OCI-LY7 (cell line): ENCODE results near the gene STAT2. TPM values are rescaled to one million over a fixed set of nuclear protein-coding genes. Genes with fewer than 3 reads are reported as not detected.
A peak's percentile ranks its signal among the peaks of the same experiment; 100 is the strongest.
"Not testable (repeated sequence)": the region's sequence is repeated elsewhere in the genome, so short reads cannot be mapped to it uniquely, and the experiment has no call there.

Source experiments
- BruUV-seq: library from RNA; stranded (reverse); fragments of 400-500 nt; replicated peaks from 2 replicates; lab custom pipeline; 2021; lab: Mats Ljungman, UMichigan
- CTCF ChIA-PET: fragments of 300-600 bp; sonication (Branson Sonifier 250); formaldehyde crosslinking; loops from one replicate; lab custom pipeline; 2022; ENCODE audit warnings: antibody characterized with exemption; ENCODE audit not compliant: unreplicated experiment; lab: Charles Lee
- POLR2A ChIA-PET: fragments of 300-600 bp; sonication (Branson Sonifier 250); formaldehyde crosslinking; loops from one replicate; lab custom pipeline; 2022; ENCODE audit warnings: antibody characterized with exemption; lab: Charles Lee
- DNase-seq: peaks from one replicate; pipeline ENCODE4 v3.0.0-alpha.2; 2015; ENCODE audit warnings: low spot score
- H2AFZ ChIP-seq: fragments of 200-600 bp; sonication (generic), shearing (Covaris generic); 2 replicates; pipeline ENCODE4 v1.6.1; 2014; ENCODE audit warnings: mild to moderate bottlenecking, antibody characterized with exemption, low read length, moderate library complexity
- H3K27ac ChIP-seq: fragments of 200-600 bp; sonication (generic); 2 replicates; pipeline ENCODE4 v1.5.1; 2014; ENCODE audit warnings: mixed run types, low read depth, mild to moderate bottlenecking, moderate library complexity, low read length, inconsistent platforms; ENCODE audit not compliant: poor library complexity, severe bottlenecking
- H3K36me3 ChIP-seq: fragments of 200-600 bp; sonication (generic); 2 replicates; pipeline ENCODE4 v1.6.1; 2014; ENCODE audit warnings: mild to moderate bottlenecking, antibody characterized with exemption, low read length, moderate library complexity, mixed read lengths; ENCODE audit not compliant: insufficient read depth
- H3K4me1 ChIP-seq: fragments of 200-600 bp; sonication (generic); 2 replicates; pipeline ENCODE4 v1.5.1; 2014; ENCODE audit warnings: mild to moderate bottlenecking, low read length; ENCODE audit not compliant: insufficient read depth, poor library complexity, severe bottlenecking
- H3K4me2 ChIP-seq: fragments of 200-600 bp; sonication (generic); 2 replicates; pipeline ENCODE4 v1.6.1; 2014; ENCODE audit warnings: mild to moderate bottlenecking, low read length
- H3K4me3 ChIP-seq: fragments of 200-600 bp; sonication (generic); 2 replicates; pipeline ENCODE4 v1.5.1; 2014; ENCODE audit warnings: mild to moderate bottlenecking, low read depth, low read length; ENCODE audit not compliant: poor library complexity, severe bottlenecking
- H3K79me2 ChIP-seq: fragments of 200-600 bp; sonication (generic); 2 replicates; pipeline ENCODE4 v1.6.1; 2016; ENCODE audit warnings: low read depth, mild to moderate bottlenecking, low read length, moderate library complexity, mixed read lengths; ENCODE audit not compliant: insufficient read depth
- H3K9me2 ChIP-seq: fragments of 200-600 bp; sonication (generic); 2 replicates; pipeline ENCODE4 v1.6.1; 2016; ENCODE audit warnings: mild to moderate bottlenecking, low read length, mixed read lengths; ENCODE audit not compliant: insufficient read depth
- H3K9me3 ChIP-seq: fragments of 200-600 bp; sonication (generic); 2 replicates; pipeline ENCODE4 v1.6.1; 2014; ENCODE audit warnings: mild to moderate bottlenecking, mixed run types, low read length, mixed read lengths
- H4K20me1 ChIP-seq: fragments of 200-600 bp; sonication (generic); 2 replicates; pipeline ENCODE4 v1.6.1; 2014; ENCODE audit warnings: mild to moderate bottlenecking, antibody characterized with exemption, low read length, moderate library complexity, mixed read lengths; ENCODE audit not compliant: insufficient read depth
- EZH2phosphoT487 ChIP-seq: fragments of 200-600 bp; sonication (generic); IDR thresholded peaks from 2 replicates; pipeline ENCODE4 v1.6.1; 2018; ENCODE audit warnings: low read depth, borderline replicate concordance, mild to moderate bottlenecking, mixed run types, antibody characterized with exemption, low read length, moderate library complexity, mixed read lengths
- intact Hi-C: fragments of 100-400 bp; cut with micrococcal nuclease; formaldehyde crosslinking; loops from one replicate; pipeline ENCODE4 v1.10.0; 2022; ENCODE audit not compliant: unreplicated experiment
- total RNA-seq, 2 experiments: library from RNA; depleted of rRNA in 1 of 2; stranded (reverse); fragments of >200 nt in 1 of 2; shearing (Covaris generic) in 1 of 2; gene quantifications; 2 replicates each; pipeline ENCODE4 v1.2.3, GENCODE V29; 2014 to 2022
- TF ChIP-seq, protein P1 (sequence below): fragments of 200-600 bp; sonication (generic); conservative IDR thresholded peaks from 2 replicates; pipeline ENCODE4 v1.5.1; 2014; ENCODE audit warnings: mild to moderate bottlenecking, antibody characterized with exemption, low read length, moderate library complexity, mixed read lengths

The STAT2 gene
- total RNA-seq, 2 experiments from 2014 or later = 75.3 to 126 TPM

GRCh38 chr12:56336361-56337167 lies 23.3 kb downstream of the STAT2 start:
- H3K4me2 ChIP-seq = peak overlapping the region; percentile 61
- peak; percentile 80 for DNase-seq
- H3K27ac ChIP-seq = peak overlapping the region; percentile 85
- intact Hi-C loops = no loop called here
- peak overlapping the region; percentile 40 for H3K4me3 ChIP-seq
- peaks cover 12% of the 10 kb centered on the region for H3K36me3 ChIP-seq
- no peak for TF ChIP-seq EZH2phosphoT487
- TF ChIP-seq, protein P1, sequence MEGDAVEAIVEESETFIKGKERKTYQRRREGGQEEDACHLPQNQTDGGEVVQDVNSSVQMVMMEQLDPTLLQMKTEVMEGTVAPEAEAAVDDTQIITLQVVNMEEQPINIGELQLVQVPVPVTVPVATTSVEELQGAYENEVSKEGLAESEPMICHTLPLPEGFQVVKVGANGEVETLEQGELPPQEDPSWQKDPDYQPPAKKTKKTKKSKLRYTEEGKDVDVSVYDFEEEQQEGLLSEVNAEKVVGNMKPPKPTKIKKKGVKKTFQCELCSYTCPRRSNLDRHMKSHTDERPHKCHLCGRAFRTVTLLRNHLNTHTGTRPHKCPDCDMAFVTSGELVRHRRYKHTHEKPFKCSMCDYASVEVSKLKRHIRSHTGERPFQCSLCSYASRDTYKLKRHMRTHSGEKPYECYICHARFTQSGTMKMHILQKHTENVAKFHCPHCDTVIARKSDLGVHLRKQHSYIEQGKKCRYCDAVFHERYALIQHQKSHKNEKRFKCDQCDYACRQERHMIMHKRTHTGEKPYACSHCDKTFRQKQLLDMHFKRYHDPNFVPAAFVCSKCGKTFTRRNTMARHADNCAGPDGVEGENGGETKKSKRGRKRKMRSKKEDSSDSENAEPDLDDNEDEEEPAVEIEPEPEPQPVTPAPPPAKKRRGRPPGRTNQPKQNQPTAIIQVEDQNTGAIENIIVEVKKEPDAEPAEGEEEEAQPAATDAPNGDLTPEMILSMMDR = no peak
- POLR2A ChIA-PET = interaction anchor here (0.7 to 9.4 kb wide), 15 partner anchors 17 to 489 kb away, joined by 3 to 70 read pairs (median 5); partner anchors contain the start of genes CNPY2, RNF41, STAT2 and TIMELESS
- H3K79me2 ChIP-seq = peaks cover 21% of the 10 kb centered on the region; the same call in 1 of the 2 replicates
- BruUV-seq = no TSS peak
- peak overlapping the region; percentile 8; the same call in 1 of the 2 replicates for H2AFZ ChIP-seq
- H3K9me2 ChIP-seq = no peaks in the 10 kb centered on the region
- CTCF ChIA-PET = interaction anchor here (0.8 kb wide), 1 partner anchor 24 kb away, joined by 5 read pairs; the partner anchor contains the start of gene STAT2
- no peaks in the 10 kb centered on the region for H4K20me1 ChIP-seq
- H3K4me1 ChIP-seq = peaks cover 72% of the 10 kb centered on the region
- no peaks in the 10 kb centered on the region for H3K9me3 ChIP-seq

DNA sequence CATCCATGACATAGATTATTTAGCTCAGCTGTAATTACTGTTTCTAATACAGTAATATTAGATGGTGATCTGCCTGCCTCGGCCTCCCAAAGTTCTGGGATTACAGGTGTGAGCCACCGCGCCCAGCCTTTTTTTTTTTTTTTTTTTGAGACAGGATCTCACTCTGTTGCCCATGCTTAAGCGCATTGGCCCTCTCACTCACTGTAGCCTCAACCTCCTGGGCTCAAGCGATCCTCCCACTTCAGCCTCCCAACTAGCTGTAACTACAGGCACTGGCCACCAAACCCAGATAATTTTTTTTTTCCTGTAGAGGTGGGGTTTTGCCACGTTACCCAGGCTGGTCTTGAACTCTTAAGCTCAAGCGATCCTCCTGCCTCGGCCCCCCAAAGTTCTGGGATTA lies 24.4 kb downstream of the STAT2 start:
- H3K4me2 ChIP-seq, H4K20me1 ChIP-seq, intact Hi-C loops, H3K36me3 ChIP-seq, H3K9me2 ChIP-seq, H2AFZ ChIP-seq, DNase-seq, H3K4me3 ChIP-seq, H3K9me3 ChIP-seq, BruUV-seq: not testable (repeated sequence)
- CTCF ChIA-PET = interaction anchor here (1.4 kb wide), 1 partner anchor 25 kb away, joined by 3 read pairs; the partner anchor contains the start of gene STAT2
- Histone ChIP-seq H3K27ac (peak overlapping the region; percentile 85), H3K79me2 (peaks cover 21% of the 10 kb centered on the region; the same call in 1 of the 2 replicates), H3K4me1 (peaks cover 69% of the 10 kb centered on the region)
- POLR2A ChIA-PET = interaction anchor here (0.7 to 9.4 kb wide), 12 partner anchors 18 to 171 kb away, joined by 3 to 70 read pairs (median 5); partner anchors contain the start of genes STAT2 and TIMELESS

DNA sequence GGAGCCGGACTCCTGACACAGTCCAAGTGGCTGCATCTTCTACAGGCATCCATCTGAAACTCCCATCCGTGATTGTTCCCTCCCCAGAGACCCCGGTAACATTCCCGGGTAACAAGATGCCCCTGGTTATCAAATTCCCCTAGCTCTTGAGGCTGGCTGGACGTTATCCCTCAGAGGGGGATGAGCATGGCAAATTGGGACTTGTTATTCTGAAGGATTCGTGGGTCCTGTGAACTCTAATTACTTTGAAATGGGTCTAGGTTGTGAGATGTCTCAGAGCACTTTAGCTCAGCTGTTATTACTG lies 25.5 kb downstream of the STAT2 start:
- peak overlapping the region; percentile 94 for H3K27ac ChIP-seq
- POLR2A ChIA-PET = interaction anchor here (1.1 to 9.4 kb wide), 7 partner anchors 18 to 126 kb away, joined by 3 to 70 read pairs (median 6); partner anchors contain the start of genes CNPY2 and STAT2

More for the DNA sequence above, 25.5 kb downstream of the STAT2 start:
- no peaks in the 10 kb centered on the region for H4K20me1 ChIP-seq
- H3K9me3 ChIP-seq = no peaks in the 10 kb centered on the region
- no peak for DNase-seq
- peak overlapping the region; percentile 32; the same call in 1 of the 2 replicates for H2AFZ ChIP-seq
- H3K79me2 ChIP-seq = peaks cover 21% of the 10 kb centered on the region; the same call in 1 of the 2 replicates
- H3K36me3 ChIP-seq = no peaks in the 10 kb centered on the region
- BruUV-seq = TSS peak; percentile 99
- TF ChIP-seq, protein P1 = no peak; the same call in 1 of the 2 replicates
- TF ChIP-seq EZH2phosphoT487 = no peak
- CTCF ChIA-PET = interaction anchor here (1.4 kb wide), 1 partner anchor 26 kb away, joined by 3 read pairs; the partner anchor contains the start of gene STAT2
- no peaks in the 10 kb centered on the region for H3K9me2 ChIP-seq
- intact Hi-C loops = loop anchor here (1.0 to 5.0 kb wide), 3 partner anchors 41 to 130 kb away; partner anchors contain the start of gene TIMELESS
- peak overlapping the region; percentile 98 for H3K4me2 ChIP-seq
- peak overlapping the region; percentile 95 for H3K4me3 ChIP-seq
- H3K4me1 ChIP-seq = peaks cover 61% of the 10 kb centered on the region
